NCI-H1105 treated with DMSO at 0.1 percent for 48 hours (cell line): ENCODE measurements around the gene ENG.
"Not testable (repeated sequence)": the region's sequence is repeated elsewhere in the genome, so short reads cannot be mapped to it uniquely, and the experiment has no call there.

Experiments
- DNase-seq: peaks from one replicate; lab custom pipeline; 2025; lab: John Stamatoyannopoulos, UW

Gene ENG

DNA sequence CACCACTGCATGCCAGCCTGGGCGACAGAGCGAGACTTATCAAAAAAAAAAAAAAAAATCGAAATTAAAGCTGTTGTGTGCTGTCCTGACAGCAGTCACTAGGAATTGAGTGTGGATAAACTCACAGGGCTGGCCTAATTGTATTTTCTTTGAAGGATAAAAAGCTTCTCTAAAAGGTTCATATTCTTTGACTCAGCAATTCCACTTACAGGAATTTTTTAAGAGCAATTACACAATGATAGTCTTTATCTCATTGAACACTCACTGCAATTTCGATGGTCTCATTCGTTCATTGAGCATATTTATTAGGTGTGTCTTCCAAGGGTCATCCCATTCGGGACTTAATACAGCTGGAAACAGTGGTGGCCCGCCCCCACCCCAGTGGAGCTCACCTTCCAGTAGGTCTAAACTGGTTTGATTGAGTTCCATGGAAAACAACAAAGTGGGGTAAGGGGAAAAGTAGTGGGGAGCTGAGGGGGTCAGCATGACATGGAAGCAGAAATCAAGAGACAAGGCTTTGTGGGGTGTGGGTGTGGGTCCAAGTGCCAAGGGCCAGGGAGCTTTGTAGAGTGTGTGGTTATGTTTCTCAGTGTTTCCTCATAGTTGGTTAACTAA lies 61.9 kb downstream of the ENG start:
- no peak for DNase-seq

- DNase-seq = no peak
Measured at GRCh38 chr9:127791085-127791484, 63.4 kb downstream of the ENG start.

GRCh38 chr9:127790094-127790855 lies 64.2 kb downstream of the ENG start:
- no peak for DNase-seq

GRCh38 chr9:127789179-127789578 lies 65.3 kb downstream of the ENG start:
- no peak for DNase-seq

GRCh38 chr9:127788337-127789011 lies 66.0 kb downstream of the ENG start:
- DNase-seq = no peak

DNA sequence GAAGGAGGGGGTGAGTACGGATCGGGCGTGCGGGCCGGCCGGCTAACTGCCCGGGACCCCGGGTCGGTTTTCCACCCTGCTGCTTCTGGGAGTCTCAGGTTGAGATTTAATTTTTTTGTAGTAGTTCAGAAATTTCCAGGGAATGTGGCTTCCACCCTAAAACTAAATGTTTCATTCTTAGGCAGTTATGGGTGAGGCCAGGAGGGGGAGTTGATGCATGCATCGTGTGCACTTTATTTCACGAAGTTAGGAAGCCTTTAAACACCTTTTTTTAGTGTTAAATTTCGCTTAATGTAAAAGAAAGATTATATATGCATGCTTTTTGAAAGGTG lies 67.7 kb downstream of the ENG start:
- no peak for DNase-seq

DNA sequence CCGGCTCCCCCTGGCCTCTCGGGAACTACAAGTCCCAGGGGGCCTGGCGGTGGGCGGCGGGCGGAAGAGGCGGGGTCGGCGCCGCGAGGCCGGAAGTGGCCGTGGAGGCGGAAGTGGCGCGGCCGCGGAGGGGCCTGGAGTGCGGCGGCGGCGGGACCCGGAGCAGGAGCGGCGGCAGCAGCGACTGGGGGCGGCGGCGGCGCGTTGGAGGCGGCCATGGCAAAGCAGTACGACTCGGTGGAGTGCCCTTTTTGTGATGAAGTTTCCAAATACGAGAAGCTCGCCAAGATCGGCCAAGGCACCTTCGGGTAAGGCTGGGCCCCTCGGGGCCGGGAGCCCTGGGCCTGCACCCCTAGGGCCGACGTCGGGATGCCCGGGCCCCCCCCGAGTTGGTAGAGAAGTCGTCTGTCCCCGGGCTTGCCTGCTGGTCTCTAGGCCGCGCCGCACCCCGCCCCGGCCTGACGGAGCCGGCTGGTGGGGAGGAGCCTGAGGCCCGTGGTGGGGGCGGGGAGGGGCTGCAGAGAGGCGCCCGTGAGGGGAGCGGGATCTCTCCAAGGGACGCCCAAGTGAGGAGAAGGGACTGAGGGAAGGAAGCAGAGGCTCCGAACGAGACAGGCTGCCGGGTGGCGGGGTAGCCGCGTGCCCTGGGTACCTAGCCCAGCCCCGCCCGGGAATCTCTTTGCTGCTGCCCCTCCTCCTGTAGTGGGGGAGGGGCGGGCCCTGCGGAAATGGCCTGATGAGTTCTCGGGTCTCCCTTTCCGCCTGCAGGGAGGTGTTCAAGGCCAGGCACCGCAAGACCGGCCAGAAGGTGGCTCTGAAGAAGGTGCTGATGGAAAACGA lies 68.3 kb downstream of the ENG start, which contains the start of gene CDK9:
Gene CDK9 (plus strand): TSS at position 102 of the 840 bp plus-strand sequence. CDS start 115 bp downstream, at position 217.
- peak; percentile 79 for DNase-seq

DNA sequence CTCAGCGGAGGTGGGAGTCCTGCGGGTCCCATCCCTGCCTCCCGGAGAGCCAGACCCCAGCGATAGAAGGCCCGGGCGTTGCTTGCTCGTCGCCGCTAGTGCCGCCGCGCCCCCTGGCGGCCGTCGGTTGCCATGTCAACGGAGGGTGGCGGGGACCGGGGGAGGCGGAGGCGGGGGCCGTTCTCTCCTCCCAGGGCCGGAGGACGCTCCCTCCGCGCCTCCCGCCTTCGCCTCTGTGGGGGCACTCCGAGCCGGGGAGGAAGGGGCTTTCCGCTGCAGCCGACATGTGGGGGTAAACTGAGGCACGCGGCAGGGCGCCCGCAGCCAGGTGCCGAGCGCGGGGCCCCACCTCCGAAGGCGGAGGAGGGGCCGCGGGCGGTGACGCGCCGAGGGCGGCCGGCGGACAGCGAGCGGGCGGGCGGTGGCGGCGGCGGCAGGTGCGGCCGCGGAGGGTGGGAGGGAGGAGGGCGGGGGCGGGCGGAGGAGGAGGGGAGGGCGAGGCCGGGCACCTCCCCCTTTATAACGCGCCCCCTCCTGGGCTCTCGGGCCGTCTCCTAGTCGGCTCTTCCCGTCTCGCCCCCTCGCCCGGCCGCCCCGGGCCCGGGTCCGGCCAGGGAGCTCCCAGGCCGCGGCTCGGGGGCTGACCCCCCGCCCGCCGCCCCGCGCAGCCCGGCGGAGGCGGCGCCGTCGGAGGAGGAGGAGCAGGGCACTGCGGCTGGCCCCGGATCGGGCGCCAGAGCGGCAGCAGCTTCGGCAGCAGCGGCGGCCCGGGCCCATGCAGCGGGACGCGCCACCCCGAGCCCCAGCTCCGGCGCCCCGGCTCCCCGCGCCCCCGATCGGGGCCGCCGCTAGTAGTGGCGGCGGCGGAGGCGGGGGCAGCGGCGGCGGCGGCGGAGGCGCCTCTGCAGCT lies 69.2 kb downstream of the ENG start:
- peak; percentile 71 for DNase-seq

GRCh38 chr9:127783111-127784008 lies 71.1 kb downstream of the ENG start:
- no peak for DNase-seq

GRCh38 chr9:127781806-127782205 lies 72.7 kb downstream of the ENG start:
- no peak for DNase-seq

- DNase-seq = not testable (repeated sequence)
Measured at GRCh38 chr9:127780909-127781308, 73.5 kb downstream of the ENG start.

DNA sequence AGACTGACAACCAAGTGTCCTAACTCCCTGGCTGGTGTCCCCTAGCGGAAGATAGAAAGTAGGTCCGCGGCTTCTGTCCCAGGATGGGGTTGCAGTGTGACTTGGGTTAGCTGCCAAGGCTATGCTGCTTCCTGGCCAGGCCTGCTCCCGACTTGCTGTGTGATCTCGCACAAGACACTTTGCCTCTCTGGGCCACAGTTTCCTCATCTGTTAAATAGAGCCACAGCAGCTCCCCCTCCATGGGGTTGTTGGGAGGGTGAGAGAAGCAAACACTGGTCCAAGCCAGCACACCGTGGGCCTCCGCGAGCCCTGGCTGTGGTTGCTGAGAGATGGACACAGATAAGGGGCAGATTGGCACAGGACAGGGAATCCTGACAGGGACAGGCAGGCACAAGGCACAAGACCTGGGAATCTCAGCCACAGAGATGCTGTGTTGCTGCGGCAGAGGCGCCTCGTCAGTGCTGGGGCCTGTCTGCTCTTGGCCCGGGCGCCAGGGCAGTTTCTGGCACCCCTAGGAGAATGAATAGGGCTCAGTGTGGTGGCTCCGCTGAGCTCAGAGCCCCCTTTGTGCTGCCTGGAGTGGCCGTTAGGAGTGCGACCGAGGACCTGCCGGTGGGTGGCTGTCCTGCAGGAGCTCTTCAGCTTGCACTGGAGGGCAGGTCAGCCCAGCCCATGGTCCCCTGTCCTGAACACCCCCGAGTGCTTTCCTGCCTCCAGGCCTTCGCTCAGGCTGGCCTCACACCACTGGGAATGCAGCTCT lies 74.2 kb downstream of the ENG start:
- DNase-seq = no peak

DNA sequence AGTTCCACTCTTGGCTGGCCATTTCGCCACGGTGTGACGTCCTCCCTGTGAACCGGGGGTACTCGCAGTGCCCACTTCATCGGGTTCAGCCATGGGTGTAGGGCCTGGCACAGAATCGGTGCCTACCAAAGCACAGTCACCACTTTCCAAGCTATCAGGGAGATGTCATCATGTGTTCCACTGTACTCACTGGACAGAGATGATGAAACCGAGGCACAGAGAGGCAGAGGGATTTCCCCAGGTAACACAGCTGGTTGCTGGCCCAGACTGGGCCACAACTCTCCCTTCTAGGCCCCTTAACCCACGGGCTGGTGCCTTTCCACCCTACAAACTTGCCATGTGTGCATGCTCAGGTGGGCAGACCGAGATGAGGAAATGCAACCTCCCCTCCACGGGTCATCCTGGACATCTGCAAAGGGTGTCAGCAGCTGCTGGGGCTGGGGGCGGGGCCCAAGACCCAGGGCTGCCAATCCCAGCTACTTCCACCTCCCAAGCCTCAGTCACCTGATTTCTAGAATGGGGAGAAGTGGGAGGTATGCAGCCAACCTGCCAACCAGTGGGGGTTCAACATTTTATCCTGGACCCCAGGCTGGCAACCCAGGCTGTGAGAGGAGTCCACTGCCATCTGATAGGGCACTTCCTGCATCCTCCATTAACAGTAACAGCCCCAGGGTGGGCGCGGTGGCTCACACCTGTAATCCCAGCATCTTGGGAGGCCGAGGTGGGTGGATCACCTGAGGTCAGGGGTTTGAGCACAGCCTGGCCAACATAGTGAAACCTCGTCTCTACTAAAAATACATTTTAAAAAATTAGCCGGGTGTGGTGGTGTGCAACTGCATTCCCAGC lies 75.1 kb downstream of the ENG start:
- no peak for DNase-seq

GRCh38 chr9:127778280-127779135 lies 76.0 kb downstream of the ENG start, which contains the start of gene SH2D3C:
TSS of gene SH2D3C (minus strand) at chr9:127778666. CDS start at chr9:127778627, 39 bp downstream.
- no peak for DNase-seq

- no peak for DNase-seq
Measured at GRCh38 chr9:127777368-127777980, 77.0 kb downstream of the ENG start.

GRCh38 chr9:127776924-127777289 lies 77.6 kb downstream of the ENG start:
- DNase-seq = no peak
